ENCODE measurements around the gene MYO5A.
"Not testable (repeated sequence)": the region's sequence is repeated elsewhere in the genome, so short reads cannot be mapped to it uniquely, and the experiment has no call there.

The MYO5A gene

GRCh38 chr15:52492132-52492531 is 36.5 kb downstream of the MYO5A start:
- ATAC-seq: no peak
- TF ChIP-seq ZNF70 (CRISPR knock-in tag; IDR thresholded peaks at IDR 0.05) (no peak), OSR1 (CRISPR knock-in tag; IDR thresholded peaks at IDR 0.05) (no peak), CSRNP3 (CRISPR knock-in tag; IDR thresholded peaks at IDR 0.05) (no peak)

- no peak for ATAC-seq
- TF ChIP-seq CSDC2 (CRISPR knock-in tag; IDR thresholded peaks at IDR 0.05) (no peak), ZC3H10 (CRISPR knock-in tag; IDR thresholded peaks at IDR 0.05) (no peak), ZFP3 (CRISPR knock-in tag; IDR thresholded peaks at IDR 0.05) (no peak), ISL1 (CRISPR knock-in tag; IDR thresholded peaks at IDR 0.05) (no peak), ZFP30 (CRISPR knock-in tag; IDR thresholded peaks at IDR 0.05) (no peak), ZNF565 (CRISPR knock-in tag; conservative IDR thresholded peaks at IDR 0.05; ENCODE audit: low read depth) (no peak), PPARA (CRISPR knock-in tag; IDR thresholded peaks at IDR 0.05; ENCODE audit: borderline replicate concordance) (no peak), TSHZ2 (CRISPR knock-in tag; IDR thresholded peaks at IDR 0.05) (no peak)
These were observed 37.2 kb downstream of the MYO5A start for GRCh38 chr15:52491472-52491871.

- not testable (repeated sequence) for ATAC-seq
These were observed 39.2 kb downstream of the MYO5A start for GRCh38 chr15:52489430-52489829.

- TF ChIP-seq ZFP3 (CRISPR knock-in tag; IDR thresholded peaks at IDR 0.05) (no peak), SNAI2 (CRISPR knock-in tag; IDR thresholded peaks at IDR 0.05) (no peak), POU6F1 (CRISPR knock-in tag; IDR thresholded peaks at IDR 0.05; ENCODE audit: borderline replicate concordance, low read depth) (no peak)
- ATAC-seq: no peak
These were observed 39.9 kb downstream of the MYO5A start for GRCh38 chr15:52488830-52489229.

- ATAC-seq: no peak
These were observed 42.4 kb downstream of the MYO5A start for GRCh38 chr15:52486003-52486996.

GRCh38 chr15:52485290-52485689 is 43.4 kb downstream of the MYO5A start:
- TF ChIP-seq ESRRG (CRISPR knock-in tag; IDR thresholded peaks at IDR 0.05): no peak
- TF ChIP-seq OSR1 (CRISPR knock-in tag; IDR thresholded peaks at IDR 0.05): no peak
- TF ChIP-seq ZFP30 (CRISPR knock-in tag; IDR thresholded peaks at IDR 0.05): no peak
- TF ChIP-seq ZNF565 (CRISPR knock-in tag; conservative IDR thresholded peaks at IDR 0.05; ENCODE audit: low read depth): no peak
- no peak for TF ChIP-seq TOX (CRISPR knock-in tag; IDR thresholded peaks at IDR 0.05; ENCODE audit: borderline replicate concordance)
- no peak for TF ChIP-seq ZNF8 (CRISPR knock-in tag; IDR thresholded peaks at IDR 0.05)
- no peak for TF ChIP-seq PPARA (CRISPR knock-in tag; IDR thresholded peaks at IDR 0.05; ENCODE audit: borderline replicate concordance)
- no peak for TF ChIP-seq CREB5 (CRISPR knock-in tag; IDR thresholded peaks at IDR 0.05; ENCODE audit: low read depth)
- TF ChIP-seq TSHZ2 (CRISPR knock-in tag; IDR thresholded peaks at IDR 0.05): no peak
- ATAC-seq: no peak

More at GRCh38 chr15:52486003-52486996, 42.4 kb downstream of the MYO5A start:
- TF ChIP-seq CSDC2 (CRISPR knock-in tag; IDR thresholded peaks at IDR 0.05) (no peak), RARB (CRISPR knock-in tag; IDR thresholded peaks at IDR 0.05) (no peak), ZNF70 (CRISPR knock-in tag; IDR thresholded peaks at IDR 0.05) (no peak), TCF4 (CRISPR knock-in tag; IDR thresholded peaks at IDR 0.05; ENCODE audit: borderline replicate concordance) (no peak), ISL1 (CRISPR knock-in tag; IDR thresholded peaks at IDR 0.05) (no peak)
